ENCODE results near the gene AQP6.
A peak's percentile ranks its signal among the peaks of the same experiment; 100 is the strongest.
"Not testable (repeated sequence)": the region's sequence is repeated elsewhere in the genome, so short reads cannot be mapped to it uniquely, and the experiment has no call there.

The AQP6 gene

DNA sequence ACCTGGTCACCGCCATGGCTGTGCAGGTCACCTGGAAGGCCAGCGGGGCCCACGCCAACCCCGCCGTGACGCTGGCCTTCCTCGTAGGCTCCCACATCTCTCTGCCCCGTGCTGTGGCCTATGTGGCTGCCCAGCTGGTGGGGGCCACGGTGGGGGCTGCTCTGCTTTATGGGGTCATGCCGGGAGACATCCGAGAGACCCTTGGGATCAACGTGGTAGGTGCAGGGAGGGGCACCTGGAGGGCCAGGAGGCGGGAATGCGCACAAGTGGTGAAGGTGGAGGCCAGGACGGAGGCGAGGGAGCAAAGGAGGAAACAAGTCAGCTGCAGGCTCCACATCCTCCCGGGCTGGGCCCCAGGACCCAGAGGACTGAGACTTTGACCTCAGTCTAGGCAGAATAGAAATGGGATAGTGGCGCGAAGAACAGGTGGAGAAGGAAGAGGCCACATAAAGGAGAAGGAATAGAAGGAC lies 649 bp downstream of the AQP6 start:
- DNase-seq = no peak

DNA sequence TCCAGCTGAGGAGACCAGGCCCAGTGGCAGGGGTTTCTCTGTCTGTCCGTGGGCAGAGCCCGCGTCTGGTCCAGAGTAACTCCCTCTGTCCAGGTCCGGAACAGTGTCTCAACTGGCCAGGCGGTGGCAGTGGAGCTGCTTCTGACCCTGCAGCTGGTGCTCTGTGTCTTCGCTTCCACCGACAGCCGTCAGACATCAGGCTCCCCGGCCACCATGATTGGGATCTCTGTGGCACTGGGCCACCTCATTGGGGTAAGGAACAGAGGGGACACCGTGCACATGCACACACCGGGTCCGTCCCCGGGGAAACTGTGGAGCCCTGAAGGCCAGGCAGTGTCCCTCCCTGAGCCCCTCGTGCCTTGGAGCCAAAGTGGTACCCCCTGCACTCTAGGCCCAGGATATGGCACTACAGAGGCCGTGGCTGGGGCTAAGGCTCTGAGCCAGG lies 1.5 kb downstream of the AQP6 start:
- peak; percentile 82 for DNase-seq

- DNase-seq = no peak
Observed at GRCh38 chr12:49974677-49975317, 2.0 kb downstream of the AQP6 start.

- no peak for DNase-seq
Observed at GRCh38 chr12:49975318-49975761, 2.6 kb downstream of the AQP6 start.

DNA sequence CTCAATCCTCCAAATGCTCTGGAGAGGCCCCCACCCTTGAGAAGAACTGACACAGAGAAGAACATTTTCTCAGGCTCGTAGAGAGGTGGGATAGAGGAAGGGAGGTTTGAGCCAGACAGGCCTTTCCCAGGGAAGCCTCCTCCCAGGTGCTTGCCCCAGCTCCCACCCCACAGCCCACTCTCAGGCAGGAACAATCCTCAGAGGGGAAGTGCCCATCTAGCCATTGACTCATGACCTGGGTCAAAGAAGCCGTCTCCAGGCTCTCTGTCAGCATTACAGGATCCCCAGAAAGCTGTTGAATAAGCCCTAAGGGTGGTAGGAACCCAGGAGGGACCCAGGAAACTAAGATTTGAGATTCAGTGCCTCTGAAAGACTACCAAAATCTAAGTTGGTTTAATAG lies 3.8 kb downstream of the AQP6 start:
- DNase-seq = no peak

GRCh38 chr12:49978125-49978524 lies 5.4 kb downstream of the AQP6 start:
- DNase-seq = no peak

DNA sequence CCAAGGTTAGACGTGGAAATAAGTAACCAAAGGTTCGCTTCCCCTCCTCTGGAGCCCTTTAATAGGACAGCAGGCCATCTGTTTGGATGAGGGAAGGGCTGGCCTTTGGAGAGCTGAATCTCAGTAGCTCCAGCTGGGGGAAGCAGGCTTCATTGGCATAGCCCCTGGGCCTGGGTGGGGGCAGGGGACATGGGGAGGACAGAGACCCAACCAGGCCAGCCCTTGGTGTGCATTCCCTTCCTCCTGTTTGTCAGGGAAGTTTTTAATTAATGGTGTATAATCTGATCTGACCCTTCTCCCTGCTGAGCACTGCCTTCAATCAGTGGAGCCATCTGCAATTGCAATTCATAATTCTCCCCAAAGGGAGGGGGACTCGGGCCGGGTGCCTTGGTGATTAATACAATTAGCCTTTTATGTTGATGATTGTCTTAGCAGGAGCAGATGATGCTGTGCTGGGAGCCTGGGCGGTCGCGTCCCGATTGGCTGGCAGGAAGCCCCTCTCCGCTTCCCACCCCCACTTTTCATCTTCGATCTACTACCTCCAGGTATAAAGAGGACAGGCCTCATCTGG lies 6.4 kb downstream of the AQP6 start:
- peak; percentile 81 for DNase-seq

DNA sequence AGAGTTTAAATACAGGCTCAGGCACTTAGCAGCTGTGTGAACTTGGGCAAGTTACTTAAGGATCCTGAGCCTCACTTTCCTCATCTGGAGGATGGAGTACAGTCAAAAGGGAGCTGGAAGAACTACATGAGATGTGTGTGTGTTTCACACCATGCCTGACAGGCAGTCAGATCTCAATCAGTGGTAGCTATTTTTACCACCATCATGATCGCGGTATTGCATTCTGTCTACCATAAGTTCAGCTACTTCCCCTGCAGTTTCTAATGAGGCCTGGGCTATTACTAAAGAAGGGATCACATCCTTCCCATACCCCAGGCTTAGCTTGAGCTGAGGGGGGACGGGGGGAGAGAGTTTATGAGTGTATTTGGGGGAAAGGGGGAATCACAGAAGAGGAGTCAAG lies 7.0 kb downstream of the AQP6 start:
- DNase-seq = no peak

- peak; percentile 76 for DNase-seq
Observed at GRCh38 chr12:49980501-49981349, 8.0 kb downstream of the AQP6 start.

GRCh38 chr12:49982246-49983087 lies 9.7 kb downstream of the AQP6 start:
- DNase-seq = no peak

- peak; percentile 77 for DNase-seq
Observed at GRCh38 chr12:49983892-49984291, 11.1 kb downstream of the AQP6 start.

DNA sequence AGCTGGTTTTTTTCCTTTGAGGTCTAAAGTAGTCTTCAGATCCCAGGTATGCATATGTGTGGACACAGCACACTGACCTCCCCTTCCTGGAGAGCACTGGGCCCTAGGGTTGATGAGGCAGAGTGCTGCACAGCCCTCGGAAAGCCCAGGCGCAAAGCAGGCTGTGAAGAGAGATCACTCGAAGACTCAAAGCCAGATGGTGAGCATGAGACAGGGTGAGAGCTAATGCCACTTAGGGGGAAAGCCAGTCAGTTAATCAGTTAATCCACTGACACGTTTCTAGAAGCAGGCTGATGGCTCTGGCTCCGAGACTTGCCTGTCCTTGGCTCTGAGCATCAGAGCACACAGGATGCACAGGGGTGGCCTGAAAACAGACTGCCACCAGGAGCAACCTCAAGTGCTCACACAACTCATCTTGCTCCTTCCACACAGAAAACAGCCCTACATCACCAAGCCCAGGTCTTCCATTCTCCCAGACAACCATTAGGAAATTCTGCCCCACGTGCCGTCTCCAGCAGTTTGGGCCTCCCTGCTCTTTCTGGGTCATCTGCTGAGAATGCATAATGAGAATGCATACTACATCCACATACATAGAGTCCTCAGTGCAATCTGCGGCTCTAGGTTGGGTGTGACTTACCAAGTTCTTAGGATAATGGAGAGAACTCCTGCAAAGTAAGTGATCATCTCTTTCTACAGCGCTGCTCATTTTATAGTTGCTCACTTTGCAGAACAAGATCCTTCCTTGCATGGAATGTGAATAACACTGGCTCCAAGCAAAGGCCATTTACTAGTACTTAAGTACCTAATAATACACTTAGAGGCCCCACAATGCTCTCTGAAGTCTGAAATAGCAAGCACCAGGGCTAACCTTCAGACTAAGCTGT lies 12.0 kb downstream of the AQP6 start:
- peak; percentile 65 for DNase-seq

- DNase-seq = no peak
Observed at GRCh38 chr12:49985981-49986380, 13.2 kb downstream of the AQP6 start.

DNA sequence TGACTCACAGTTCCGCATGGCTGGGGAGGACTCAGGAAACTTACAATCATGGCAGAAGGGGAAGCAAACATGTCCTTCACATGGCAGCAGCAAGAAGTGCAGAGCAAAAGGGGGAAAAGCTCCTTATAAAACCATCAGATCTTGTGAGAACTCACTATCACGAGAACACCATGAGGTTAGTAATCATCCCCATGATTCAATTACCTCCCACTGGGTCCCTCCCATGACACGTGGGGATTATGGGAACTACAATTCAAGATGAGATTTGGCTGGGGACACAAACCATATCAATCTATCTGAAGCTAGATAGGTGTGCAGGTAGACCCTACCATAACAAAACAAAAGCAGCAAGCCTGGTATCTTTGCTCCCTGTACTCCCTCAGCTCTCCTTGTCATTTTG lies 13.7 kb downstream of the AQP6 start:
- not testable (repeated sequence) for DNase-seq

- peak; percentile 26 for DNase-seq
Observed at GRCh38 chr12:49987625-49988303, 15.0 kb downstream of the AQP6 start.

GRCh38 chr12:49989400-49989799 lies 16.7 kb downstream of the AQP6 start:
- DNase-seq = not testable (repeated sequence)

GRCh38 chr12:49990273-49990672 lies 17.5 kb downstream of the AQP6 start:
- DNase-seq = no peak

DNA sequence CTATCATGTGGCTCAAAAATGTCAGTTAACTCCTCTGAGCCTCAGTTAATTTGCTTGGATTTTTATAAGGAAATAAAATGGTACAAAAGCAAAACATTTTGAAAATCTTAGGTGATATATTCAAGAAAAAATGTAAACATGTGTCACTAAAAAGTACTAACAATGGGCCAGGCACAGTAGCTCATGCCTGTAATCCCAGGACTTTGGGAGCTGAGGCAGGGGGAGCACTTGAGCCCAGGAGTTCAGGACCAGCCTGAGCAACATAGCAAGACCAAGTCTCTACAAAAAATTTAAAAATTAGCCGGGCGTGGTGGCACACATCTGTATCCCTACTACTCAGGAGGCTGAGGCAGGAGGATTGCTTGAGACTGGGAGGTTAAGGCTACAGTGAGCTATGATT lies 25.7 kb downstream of the AQP6 start:
- no peak for DNase-seq

DNA sequence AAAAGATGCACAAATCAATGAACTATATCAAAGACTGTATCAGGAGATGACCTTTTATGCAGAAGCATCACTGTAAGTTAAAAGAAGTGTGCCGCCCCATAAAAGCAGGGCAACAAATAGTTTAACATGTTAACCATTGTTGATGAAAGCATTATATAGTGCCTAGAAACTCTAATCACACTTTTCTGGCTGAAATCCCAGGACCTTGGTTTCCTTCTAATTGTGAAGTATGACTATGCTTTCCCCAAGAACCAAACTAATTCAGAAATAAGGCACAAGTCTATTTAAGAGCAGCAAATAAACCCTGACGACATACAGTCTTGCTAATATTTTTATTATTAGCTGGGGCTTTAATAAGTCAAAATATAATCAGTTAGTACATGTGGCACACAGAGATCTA lies 30.8 kb downstream of the AQP6 start:
- no peak for DNase-seq

DNA sequence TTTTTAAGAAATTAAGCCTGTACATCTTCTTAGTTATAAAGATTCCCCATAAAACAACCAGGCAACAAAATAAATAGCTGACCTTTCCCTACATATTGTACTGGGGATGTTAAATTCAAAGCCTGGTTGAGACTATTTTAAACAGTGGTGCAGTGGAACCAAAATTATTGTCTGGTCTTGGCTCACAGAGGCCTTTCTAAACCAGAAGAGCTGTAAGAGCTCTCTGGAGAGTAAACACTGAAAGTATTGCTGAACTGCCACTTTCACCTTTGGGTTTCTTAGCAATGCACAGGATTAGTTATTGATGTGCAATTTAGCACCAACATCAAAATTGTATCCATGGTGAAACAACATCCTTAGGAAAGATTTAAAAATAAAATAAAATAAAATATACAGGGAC lies 31.9 kb downstream of the AQP6 start:
- DNase-seq = no peak

DNA sequence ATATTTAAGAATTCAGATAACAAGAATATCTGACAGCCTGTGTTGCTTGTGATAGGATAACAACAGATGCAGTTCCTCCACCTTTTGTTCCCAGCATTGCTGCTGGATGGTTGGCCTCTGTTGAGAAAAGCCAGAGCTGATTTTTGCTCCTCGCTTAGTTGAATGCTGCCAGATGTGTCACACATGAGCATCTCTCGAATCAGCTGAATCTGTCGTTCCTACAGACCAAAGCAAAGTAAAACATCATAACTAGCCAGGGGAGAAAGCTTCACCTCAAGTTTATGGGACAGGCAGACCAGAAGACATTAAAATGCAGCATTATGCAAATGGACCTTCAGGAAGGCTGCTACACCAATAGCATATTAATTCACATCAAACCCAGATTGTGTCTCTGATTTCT lies 32.4 kb downstream of the AQP6 start:
- DNase-seq = no peak

All from eye (tissue), 1 donor.